HG03571 (cell line): Measurements from ENCODE around the gene CEACAM4.
"Not testable (repeated sequence)": the region's sequence is repeated elsewhere in the genome, so short reads cannot be mapped to it uniquely, and the experiment has no call there.

Experiments used
- ATAC-seq: cut with Tn5 transposase; IDR thresholded peaks from one replicate; pipeline ENCODE4 v1.9.1; 2021; ENCODE audit not compliant: unreplicated experiment

The CEACAM4 gene

DNA sequence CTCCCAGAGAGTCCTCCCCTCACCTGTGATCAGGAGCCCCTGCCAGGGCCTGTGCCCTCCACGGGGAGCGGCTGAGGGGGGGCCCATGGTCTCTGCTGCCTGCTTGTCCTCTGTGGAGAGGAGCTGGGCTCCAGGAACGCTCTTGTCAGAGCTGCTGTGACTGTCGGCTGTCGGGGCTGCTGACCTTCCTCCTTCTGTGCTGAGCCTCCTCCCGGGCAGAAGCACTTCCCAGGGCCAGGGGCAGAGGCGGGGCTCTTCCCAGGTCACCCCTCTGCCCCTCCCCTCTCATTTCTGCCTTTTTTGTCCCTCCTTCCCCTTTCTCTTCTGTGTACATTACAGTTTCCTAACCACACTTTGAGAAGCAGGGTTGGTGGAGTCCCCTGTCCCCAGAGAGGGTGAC is at the start of gene CEACAM4:
CEACAM4 (minus strand) TSS at position 198 of the 400 bp plus-strand sequence; CDS start at position 87, 111 bp downstream.
- no peak for ATAC-seq

DNA sequence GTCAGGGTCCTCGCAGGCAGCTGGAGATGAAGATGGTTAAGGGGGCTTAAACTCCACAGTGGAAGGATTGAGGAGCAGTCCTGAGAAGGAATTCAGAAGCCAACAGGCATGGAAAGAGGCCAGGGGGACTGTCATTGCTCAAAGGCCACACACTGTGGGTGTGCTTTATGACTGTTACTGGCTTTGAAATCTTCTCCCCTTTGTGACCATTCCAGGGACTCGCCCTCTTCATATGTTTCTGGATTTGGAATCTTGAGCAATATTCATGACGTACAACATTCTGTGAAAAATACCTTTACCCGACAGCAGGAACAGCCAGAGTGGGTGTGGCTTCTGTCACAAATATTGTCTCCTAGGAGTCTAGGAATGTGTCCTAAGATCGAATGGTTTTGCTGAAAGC is 44.6 kb upstream of the CEACAM4 start:
- ATAC-seq: no peak

- no peak for ATAC-seq
Observed at GRCh38 chr19:41670755-41671154, 43.9 kb upstream of the CEACAM4 start.

- no peak for ATAC-seq
Observed at GRCh38 chr19:41668315-41668714, 41.4 kb upstream of the CEACAM4 start.

GRCh38 chr19:41666075-41666474 is 39.2 kb upstream of the CEACAM4 start:
- no peak for ATAC-seq

- no peak for ATAC-seq
Observed at GRCh38 chr19:41657157-41657556, 30.3 kb upstream of the CEACAM4 start.

DNA sequence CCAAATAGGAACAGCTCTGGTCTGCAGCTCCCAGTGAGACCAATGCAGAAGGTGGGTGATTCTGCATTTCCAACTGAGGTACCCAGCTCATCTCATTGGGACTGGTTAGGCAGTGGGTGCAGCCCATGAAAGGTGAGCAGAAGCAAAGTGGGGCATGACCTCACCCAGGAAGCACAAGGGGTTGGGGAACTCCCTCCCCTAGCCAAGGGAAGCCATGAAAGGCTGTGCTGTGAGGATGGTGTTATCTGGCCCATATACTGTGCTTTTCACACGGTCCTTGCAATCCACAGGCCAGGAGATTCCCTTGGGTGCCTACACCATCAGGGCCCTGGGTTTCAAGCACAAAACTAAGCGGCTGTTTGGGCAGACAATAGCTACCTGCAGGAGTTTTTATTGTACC is 29.9 kb upstream of the CEACAM4 start:
- ATAC-seq: not testable (repeated sequence)

DNA sequence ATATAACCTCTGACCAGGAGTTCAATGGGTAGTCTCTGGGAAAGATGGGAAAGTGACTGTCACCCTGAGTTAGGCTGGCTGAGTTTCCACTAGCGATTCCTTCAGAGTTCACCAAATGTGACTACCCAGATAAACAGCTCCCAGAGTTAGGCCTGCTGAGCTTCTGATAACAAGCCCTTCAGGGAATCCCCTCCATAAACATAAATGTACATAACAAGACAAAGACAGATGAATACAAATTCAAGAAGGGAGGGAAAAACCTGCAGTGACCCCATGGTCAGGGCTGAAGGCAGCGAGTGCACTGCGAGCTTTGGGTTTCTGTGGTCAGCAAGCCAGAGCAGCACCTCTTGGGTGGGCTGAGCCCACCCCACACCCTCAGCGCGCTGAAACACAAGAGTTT is 25.4 kb upstream of the CEACAM4 start:
- no peak for ATAC-seq

DNA sequence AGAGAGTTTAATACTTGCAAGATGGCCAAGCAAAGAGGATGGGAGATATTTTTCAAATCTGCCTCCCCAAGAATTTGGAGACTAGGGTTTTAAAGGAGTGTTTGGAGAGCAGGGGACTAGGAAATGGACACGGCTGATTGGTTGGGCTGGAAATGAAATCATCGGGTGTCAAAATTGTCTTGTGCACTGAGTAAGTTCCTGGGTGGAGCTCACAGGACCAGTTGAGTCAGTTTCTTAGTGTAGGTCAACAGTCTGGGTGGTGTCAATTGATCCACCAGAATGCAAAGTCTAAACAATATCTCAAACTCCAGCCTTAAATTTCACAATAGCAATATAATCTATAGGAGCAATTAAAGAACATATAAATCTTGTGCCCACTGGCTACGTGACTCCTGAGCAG is 23.0 kb upstream of the CEACAM4 start:
- no peak for ATAC-seq

DNA sequence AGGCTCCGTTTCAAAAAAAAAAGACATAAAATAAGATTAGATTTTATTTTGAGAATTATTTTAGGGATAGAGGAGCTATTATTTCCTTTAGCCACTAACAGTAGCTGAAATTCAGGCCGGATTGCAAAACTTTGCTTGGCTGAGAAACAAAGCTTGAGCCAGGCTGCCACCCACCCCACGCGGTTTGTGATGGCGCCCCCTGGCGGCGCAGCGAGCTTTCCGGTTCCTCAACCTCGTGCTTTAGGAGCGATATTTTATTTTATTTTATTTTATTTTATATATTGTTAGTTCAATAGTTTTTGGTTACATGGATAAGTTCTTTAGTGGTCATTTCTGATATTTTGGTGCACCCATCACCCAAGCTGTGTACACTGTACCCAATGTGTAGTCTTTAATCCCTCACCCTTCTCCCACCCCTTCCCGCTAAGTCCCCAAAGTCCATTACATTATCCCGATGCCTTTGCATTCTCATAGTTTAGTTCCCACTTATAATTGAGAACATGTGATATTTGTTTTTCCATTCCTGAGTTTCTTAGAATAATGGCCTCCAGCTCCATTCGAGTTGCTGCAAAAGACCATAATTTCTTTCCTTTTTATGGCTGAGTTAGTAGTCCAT is 19.8 kb upstream of the CEACAM4 start:
- ATAC-seq: no peak

- ATAC-seq: no peak
Observed at GRCh38 chr19:41641879-41642485, 15.1 kb upstream of the CEACAM4 start.

DNA sequence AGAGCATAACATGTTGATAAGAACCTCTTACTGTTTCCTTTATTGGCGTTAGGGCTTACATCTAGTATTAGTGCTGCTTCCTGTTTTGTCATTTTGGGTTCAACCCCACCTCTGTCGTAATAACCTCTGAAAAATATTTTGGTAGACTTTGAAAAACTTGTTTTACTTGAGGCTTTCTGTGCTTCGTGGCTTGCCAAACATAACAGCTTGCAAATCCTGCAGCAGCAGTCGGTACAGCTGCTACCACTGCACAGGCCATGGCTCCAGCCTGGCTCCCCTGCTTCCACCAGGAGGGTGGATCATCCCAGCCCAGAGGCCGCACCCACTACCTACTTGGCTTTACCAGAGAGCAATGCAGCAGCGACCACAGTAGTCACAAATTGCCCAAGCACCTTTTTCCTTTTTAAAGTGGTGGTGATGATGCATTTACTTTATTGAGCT is 11.8 kb upstream of the CEACAM4 start:
- no peak for ATAC-seq

- no peak for ATAC-seq
Observed at GRCh38 chr19:41637484-41637883, 10.6 kb upstream of the CEACAM4 start.

DNA sequence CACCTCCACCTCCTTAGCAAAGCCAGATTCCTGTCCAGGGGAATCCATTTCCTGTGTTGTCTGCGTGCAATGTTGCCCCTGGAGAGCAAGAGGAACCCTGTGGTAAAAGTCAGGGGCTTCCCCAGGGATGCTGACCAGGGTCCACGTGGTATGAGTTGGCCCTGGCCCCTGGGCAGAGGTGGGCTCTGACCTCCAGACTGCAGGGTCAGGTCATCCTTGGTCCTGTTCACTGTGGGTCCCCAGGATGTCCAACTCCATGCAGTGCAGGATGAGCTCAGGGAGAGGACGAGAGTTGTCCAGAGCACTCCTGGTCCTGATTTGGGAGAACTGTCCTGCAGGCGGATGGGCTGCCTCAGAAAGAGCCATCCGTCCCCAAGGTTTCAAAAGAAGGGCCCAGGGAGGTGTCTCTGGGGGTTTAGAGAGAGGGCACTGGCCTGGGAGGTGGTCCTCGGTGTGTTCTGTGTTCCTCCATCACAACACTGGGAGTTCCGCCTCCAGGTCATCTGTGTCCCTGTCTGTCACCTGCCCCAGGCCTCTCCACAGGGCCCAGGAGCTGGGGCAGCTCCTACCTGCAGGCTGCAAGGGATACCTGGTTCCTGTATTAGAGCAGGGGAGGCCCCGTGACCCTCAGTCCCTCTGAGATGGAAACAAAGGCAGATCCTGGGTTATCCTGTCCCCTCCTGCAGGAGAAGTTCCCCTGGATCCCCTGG is 1.2 kb upstream of the CEACAM4 start:
- no peak for ATAC-seq

DNA sequence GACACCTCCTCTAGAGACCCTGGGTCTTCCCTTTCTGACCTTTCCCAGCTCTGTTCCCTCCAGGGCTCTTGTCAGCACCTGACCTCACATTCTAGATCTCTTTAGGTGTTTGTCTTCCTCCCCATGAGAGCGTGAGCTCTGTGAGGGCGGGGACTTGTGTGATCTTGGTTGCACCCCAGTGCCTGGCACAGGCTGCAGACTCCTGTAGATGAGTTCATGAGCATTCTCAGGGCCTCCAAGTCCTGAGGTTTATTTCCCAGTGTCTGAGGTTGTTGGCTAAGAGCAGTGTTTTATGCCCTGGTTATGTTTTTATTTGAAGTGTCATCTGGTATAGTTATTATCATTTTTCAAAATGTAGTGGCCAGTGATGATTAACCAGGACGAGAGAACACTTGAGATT is 596 bp downstream of the CEACAM4 start:
- no peak for ATAC-seq

- no peak for ATAC-seq
Observed at GRCh38 chr19:41624937-41625336, 1.9 kb downstream of the CEACAM4 start.

- ATAC-seq: no peak
Observed at GRCh38 chr19:41624515-41624914, 2.4 kb downstream of the CEACAM4 start.

- ATAC-seq: no peak
Observed at GRCh38 chr19:41623360-41623759, 3.5 kb downstream of the CEACAM4 start.

GRCh38 chr19:41621654-41622053 is 5.2 kb downstream of the CEACAM4 start:
- ATAC-seq: no peak

DNA sequence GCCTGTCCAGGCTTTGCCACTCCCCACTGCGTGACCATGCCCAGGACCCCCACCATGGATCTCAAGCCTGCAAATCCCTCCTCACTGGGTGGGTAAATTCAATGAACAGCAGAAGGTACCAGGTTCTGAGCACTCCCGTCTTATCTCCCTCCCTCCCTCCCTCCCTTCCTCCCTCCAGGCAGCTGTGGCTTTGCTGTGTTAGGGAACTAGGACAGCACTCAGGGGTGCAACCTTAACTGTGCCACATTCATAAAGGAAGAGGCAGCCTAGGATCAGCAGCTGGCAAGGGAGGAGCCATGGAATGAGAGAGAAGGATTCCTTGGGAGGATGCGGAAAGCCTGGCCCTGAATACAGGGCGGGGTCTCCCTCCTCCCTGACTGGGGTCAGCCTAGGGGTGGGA is 5.6 kb downstream of the CEACAM4 start:
- no peak for ATAC-seq

DNA sequence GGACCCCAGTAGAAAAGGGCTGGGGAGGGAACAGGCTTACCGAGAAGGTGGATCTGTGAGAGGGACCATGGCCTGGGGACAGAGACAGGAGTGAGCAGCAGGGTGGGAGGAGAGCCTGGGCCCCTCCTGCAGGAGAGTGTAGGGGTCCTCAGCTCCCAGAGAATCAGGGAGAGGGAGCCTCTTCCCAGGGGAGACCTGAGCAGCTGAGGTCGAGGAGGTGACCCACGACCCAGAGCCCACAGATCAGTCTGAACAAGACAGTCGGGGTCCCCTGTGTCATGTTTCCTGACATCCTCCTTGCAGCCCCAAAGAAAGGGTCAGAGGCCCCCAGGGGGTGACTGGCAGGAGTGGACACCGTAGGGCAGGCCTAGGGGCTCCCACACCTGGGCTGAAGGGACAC is 6.7 kb downstream of the CEACAM4 start:
- no peak for ATAC-seq

DNA sequence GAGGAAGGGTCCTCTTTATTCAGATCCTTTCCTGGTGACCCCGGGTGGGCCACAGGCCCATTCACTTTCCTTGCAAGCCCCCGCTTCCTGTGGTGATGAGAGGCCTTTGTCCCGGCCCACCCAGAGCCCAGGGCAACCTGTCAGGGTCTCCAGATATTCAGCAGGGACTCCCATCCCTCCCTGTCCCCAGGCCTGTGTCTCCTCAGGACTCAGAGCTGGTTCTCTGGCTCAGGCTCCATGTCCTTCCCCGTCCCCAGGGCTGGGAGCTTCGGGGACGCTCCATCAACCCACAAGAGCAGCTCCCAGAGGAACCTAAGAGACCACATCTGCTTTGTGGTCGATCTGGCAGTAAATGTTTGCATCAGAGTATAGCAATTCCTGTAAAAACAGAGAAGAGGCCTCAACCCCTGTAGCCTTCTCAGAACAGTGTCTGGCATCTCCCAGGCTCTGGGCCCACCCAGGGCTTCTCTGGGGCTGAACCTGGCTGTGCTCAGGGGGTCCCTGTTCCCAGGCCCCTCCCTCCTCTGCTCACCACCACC is 7.8 kb downstream of the CEACAM4 start:
- ATAC-seq: no peak
